Occipital lobe (tissue), 2 donors: ENCODE results near the gene SKOR1. TPM values are rescaled to one million over a fixed set of nuclear protein-coding genes. Genes with fewer than 3 reads are reported as not detected.

Experiments
- DNase-seq: peaks from one replicate; lab custom pipeline; 2025; lab: John Stamatoyannopoulos, UW
- total RNA-seq: library from RNA; depleted of rRNA; stranded (reverse); fragments of >200 nt; gene quantifications from one replicate; pipeline ENCODE4 v1.2.3, GENCODE V29; 2014

SKOR1 gene
- total RNA-seq, 1 donor from 2014 or later = 0.16 TPM

DNA sequence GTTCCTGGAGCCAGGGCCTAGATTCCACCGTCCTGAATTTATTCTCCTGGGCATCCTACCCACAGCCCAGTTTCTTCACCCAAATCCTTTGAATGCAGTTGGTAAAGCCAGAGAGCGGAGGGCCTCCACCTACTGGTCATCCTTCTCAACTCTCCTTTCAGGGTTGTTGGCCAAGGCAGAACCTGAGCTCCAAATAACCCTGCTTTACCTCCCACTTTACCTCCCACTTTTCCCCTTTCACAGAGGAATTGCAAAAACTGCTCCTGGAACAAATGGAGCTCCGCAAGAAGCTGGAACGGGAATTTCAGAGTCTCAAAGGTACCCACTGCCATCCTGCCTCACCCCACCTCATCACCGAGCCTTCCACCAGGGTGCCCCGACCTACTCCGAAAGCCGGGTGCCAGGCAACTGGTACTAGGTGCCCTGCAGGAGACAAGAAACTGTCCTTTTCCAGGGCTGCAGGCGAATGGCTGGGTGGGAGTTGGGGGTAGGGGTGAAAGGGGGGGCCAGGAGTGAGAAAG is 6.8 kb downstream of the SKOR1 start:
- no peak for DNase-seq

DNA sequence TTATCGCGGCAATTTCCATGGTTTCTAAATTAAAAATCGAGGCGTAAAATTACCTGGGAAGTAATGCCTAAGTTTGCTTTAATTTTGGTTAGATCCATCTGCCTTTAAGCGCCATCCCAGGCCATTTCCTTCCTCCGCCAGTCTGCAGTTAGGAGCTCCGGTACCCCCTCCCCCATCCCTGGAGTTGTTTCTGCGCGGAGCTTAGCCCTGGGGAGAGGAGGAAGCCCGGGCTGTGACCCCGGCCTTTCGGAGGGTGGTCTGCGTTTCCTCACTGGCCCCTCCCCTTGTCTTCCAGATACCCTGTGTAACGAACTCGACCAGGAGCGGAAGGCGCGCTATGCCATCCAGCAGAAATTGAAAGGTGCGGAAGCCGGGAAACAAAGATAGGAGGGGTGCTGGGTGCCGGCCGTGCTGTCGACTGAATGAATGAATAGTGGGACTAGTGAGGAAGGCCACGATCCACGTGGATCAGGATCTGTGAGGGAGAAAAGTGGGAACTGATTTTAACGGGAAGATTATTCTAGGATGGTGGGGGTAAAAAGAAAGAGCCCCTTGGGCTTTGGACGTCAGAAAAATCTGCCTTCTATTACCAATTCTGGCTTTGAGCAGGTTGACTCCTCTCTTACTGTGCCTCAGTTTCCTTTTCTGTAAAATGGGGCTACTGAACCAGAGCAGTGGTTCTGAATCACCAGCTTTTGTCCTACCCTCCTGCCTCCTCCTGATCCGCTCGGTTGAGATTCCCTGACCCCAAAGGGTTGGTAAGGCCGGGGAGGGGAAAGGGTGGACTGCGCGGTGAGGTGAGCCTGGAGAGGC is 7.8 kb downstream of the SKOR1 start:
- DNase-seq = no peak

DNA sequence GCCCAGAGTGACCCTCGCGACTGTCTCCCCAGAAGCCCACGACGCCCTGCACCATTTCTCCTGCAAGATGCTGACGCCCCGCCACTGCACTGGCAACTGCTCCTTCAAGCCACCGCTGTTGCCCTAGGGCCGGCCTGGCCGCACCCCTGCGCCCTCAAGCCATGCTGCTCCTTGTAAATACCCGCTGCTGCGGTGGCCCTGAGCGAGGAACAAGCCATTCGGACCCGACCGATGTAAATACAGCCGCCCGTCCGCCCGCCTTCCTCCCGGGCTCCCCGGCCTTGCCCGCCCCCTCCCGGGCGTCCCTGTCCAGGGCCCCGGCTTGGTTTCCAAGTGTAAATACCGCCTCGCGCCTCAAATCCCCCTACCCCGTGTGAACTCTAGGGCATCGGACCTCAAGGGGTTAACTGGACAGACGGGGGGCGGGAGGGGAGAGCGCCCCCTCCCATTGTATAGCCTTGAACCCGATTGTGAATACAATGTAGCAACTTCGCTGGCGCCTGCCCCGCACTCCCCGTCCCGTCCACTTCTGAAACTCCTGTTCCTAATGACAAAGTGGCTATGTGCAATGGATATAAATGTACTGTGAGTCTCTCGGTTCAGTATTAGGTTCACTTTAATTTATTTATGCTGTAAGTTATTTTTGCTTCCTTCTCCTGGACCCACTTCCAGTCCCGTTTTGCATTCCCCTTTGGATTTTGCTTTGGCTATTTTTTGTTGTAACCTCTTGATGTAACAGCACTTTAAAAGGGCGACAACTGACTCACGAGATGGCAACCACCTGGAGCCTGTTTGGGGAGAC is 8.6 kb downstream of the SKOR1 start:
- no peak for DNase-seq

DNA sequence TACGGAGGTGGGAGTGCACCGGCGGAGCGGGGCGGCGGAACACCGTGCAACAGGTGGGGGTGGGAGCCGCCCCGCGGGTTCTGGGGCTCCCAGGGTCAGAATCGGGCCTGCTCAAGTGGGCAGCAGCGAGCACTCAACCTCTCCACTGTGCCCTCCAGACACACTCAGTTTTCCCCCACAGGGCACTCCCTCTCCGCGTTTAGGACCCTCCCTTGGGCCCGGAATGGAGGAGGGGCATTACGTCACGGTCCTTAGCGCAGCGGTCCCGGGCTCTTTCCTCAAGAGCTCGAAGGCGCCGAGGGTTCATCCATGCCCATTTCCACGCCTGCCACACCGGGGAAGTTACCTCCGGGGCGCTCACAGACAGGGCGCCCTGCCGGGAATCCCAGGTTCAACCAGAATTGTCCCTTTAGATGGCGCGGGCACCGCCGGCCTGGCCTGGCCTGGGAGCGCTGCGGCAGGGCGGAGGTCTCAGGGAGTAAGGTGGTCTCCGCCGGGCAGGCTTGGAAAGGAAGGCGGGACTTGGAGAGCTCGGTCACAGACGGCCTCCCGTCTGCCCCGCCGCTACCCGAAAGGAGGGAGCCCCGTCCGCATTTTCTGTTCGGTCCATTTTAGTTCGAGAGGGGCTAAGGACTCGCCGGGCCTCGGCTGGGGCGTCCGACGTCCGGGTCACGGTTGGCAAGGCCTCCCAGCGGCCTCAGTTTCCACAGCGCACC is 9.4 kb downstream of the SKOR1 start:
- DNase-seq = no peak

DNA sequence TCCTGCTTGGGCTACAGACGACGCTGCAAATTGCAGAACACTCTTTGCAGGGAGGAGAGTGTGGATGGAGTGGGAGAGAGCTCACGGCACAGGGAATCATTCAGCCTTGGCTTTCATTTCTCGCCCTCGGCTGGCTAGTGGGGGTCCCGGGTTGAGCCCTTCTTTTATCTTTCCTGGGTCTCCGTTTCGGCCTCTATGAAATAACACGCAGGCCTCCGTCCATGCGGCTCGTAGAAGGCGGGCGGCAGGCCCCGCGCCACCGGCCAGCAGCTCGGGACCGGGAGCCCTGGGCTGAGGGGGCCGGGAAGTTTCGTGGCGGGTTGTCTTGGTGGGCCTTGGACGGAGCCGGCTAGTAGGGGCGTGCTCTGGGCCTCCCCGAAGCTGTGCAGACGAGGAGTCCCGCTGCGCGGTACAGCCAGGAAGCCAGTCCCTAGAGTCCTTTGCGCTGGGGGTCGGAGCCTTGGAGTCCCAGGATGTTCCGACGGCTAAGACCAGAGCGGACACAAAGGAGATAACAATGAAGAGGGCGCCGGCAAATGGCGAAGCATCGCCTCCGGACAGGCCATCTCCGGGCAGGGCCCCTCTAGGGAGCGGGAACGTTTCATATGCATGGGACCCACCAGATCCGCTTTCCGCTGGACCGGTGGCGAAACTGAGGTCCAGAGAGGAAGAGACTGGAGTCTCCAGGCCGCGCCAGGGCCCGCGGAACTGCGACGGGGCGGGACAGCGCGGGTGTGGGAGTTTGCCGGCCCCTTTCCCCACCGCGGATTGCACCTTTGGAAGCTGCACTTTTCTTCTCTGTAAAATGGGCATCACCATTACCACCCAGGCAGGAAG is 10.2 kb downstream of the SKOR1 start:
- no peak for DNase-seq

DNA sequence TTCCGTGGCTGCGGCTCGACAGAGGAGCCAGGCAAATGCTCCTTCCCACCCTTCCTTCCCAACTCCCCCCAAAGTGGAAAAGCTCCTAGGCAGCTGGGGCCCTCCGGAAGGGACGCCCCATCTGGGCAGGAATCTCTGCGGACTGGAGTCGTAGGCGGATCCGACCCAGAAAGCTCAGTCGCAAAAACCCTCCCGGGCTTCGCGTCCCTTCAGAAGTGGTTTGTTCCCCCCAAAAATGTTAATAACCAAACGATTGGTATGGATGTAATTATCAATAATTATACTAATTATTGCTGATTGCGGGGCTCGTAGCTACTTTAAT is 10.8 kb downstream of the SKOR1 start:
- no peak for DNase-seq

DNA sequence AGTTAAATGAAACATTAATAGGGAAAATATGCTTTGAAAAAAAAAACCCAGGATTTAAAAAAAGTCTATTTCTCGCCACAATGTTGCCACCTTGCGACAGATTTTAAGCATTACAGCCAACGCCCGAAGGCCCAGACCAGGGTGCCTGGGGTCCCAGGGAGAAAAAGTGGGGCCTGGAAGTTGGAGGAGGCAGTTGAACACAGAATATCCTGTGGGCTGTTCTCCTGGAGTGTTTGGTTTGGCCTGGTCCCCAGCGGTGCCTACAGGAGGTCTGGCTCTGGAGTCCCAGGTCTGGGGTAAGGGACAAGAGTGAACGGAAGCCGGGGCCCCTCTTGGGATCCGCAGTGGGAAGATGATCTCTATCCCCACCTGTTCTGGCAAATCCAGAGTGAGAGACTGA is 11.2 kb downstream of the SKOR1 start:
- no peak for DNase-seq

DNA sequence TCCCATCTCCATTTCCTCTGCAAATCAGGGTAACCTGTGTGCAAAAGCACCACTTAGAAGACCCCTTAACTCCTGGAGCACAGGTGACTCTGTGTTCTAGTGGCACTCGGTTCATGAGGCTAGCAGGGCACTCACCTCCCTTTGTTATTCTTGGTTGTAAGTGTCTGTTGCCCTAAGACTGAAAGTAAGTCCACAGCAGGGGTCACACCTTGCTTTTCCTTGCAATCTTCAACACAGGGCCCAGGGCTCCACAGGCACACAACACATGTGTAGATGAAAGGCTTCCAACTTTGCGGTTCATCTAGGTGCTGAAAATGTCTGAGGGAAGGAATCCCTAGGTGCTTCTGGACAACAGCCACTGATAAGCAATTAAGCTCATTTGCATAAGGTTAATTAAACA is 11.6 kb downstream of the SKOR1 start:
- no peak for DNase-seq

DNA sequence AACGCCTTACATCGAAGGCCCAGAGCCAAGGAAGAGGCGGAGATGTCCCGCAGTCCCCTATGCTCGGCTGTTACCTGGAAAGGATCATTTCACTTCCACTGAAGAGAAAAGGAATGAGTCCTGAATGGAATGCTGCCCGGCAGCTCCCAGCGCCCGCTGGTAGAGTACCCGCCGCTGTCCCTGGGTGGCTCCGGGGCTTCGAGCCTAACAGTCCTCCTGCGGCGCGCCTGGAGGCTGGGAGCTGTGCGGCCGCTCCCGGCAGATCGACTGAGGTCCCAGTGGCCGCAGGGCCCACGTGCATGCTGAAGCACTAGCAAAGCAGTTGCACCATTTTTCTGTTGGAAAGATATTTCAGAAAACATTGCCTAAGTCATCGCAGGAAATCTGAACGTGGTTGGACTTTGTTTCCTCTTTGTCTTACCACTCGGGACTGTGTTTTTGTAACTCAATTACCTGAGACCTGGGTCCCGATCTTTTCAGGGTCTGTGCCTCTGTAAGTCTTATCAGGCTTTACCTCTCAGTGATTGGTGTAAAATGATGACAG is 13.6 kb downstream of the SKOR1 start:
- peak; percentile 36 for DNase-seq

DNA sequence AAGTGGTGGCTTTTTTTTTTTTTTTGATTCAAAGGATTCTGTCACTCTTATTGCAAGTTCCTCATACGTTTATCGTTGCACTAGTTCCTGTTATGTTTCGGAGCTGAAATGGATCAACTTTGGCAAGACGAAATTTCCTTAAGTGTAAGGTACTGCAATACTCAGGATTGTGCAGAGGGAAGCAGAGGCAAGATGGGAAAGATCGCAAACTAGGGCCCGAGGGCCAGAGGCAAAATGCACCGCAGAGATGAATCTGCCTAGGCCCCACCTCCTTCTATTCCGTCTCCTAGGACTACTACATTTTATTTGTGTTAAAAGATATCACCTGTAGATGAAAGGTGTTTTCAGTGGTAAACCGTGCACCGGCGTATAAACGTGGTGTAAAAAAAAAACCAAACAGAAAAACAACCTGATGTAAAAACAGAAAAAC is 14.2 kb downstream of the SKOR1 start:
- DNase-seq = no peak

DNA sequence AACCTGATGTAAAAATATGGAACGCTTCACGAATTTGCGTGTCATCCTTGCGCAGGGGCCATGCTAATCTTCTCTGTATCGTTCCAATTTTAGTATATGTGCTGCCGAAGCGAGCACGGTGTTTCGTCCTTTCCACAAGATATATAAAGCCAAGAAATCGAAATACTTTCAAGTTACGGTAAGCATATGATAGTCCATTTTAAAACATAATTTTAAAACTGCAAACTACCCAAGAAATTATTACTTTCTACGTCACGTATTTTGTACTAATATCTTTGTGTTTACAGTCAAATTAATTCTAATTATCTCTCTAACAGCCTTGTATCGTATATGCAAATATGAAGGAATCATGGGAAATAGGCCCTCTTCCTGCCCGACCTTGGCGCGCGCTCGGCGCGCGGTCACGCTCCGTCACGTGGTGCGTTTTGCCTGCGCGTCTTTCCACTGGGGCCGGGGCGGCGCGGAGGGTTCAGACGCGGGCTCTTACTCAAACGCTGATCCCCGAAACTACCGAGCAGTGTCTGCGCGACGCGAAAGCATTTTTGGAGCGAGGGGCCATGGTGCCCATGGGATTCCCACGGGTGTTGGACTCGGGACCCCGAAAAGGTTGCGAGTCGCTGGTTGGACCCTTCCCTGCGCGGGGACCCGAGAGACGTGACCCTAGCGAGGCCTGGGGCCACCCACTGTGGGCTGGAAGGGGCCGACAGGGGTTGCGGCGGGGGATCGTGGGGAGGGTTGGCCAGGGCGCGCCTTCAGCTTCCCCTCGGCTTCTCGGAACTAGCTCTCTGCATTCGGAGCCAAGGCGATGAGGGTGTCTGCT is 14.8 kb downstream of the SKOR1 start, which contains the start of gene RNU6-1:
Gene RNU6-1, minus strand, starts transcription at position 117 of the 820 bp plus-strand sequence.
- DNase-seq = peak; percentile 90

DNA sequence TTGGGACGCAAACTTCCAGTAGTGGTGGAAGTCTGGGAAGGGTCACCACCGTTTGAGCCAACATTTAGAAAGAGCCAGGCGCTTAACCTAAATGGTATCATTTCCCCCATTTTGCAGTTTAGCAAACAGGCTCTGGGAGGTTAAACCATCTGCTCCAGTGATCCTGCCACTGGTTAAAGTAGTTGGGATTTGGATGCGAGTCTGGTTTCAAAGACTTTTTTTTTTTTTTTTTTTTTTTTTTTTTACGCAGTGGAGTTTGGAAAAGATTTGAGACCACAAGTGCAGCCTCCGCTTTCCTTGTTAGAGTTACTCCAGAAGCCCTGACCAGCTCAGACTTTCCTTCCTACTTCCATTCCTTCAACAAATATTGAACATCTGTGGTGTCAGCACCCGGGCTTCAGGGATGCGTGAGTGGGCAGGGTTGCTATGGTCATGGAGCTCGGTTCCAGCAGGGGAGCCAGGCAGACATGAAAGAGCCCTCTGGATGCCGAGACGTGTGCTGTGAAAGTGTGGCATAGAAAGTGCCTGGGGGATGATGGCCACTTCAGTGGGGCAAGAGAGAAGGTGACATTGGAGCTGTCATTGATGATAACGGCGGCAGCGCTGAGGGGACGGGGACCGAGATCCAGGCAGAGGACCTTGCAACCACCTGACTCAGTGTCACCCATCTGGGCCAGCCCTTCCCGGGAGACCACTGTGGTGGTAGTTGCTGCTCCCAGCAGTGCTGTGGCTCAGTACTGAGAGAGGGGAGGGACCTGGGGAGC is 15.6 kb downstream of the SKOR1 start:
- DNase-seq = peak; percentile 21

DNA sequence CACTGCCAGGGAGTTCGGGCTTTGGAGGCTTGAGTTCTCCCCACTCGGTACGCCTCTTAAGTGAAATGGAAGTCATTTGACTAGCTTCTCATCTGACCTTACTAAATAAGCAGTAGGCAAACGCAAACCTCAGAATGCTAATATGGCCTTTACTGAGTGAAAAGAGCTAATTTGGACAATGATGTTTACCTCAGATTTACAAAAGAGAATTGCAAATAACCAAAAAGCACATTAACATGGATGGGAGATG is 16.1 kb downstream of the SKOR1 start:
- no peak for DNase-seq

DNA sequence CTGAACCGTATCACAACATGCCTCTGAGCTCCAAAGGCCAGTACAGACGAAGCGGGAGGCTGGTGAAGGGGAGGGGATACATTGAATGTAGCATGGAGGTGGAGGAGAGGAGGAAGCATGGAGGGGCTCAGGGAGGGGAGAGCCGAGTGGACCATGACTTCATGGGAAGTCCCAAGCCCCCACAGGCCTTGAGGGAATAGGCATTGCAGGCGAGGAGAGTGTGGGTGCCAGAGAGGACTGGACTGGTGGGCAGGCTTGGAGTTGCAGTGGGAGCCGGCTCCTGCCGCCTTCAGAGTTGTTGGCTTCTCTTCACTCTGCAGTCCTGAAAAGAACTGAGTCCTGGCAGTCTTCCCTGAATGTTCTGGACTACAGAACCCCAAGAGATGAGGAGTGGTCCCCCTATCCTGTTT is 17.8 kb downstream of the SKOR1 start:
- DNase-seq = no peak

DNA sequence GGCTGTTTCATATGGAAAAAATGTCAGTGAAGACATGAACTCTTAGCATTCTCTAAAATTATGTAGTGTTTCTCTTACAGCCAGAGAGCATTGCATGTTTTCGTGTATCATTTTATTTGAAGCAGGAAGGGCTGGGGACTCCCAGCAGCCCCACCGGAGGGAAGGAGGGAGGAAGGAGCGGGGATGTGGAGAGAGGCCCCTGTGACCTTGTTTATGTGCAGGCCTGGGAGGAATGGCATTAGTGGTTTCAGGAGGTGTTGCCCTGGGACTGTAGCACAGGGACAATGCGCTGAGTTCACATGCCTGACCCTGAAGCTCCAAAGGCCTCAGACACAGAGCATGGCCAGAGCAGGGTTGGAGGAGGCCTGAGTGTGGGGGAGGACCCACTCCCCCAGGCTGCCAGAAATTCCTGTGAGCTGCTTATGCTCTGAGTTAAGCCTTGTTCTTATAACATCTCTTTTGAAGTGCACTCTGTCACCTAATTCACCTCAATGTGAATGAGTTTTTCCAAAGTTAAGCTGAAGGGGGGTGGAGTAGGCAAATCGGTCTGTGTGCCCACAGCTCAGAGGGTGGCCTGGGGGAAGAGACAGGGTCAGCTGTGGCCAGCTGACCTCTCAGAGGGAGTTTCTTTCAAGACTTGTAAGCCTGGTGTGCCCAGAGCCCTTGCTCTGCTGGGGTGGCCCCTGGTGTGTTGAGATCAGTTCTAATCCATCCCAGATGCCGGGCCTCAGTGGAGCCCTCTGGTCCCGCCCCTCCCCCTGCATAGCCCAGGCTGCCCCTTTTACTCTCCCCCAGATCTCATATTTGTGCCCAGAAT is 18.5 kb downstream of the SKOR1 start:
- no peak for DNase-seq

DNA sequence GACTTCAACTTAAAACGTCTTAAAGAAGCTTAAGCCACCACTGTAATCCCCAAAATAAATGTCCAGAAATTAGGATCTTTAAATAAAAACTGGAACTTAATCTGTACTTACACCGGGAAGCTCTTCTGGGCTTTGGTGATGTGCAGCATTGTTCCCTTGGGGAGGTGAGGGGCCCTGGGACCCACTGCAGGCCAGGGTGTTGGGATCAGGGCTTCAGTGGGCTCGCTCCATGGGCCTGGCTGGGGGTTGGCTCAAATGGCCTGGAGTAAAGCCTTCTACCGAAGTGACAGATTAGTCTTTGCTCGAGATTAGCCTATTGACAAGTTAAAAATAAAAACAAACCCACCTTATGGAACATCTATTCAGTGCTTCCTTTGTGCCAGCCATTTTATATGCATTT is 20.7 kb downstream of the SKOR1 start:
- DNase-seq = no peak

DNA sequence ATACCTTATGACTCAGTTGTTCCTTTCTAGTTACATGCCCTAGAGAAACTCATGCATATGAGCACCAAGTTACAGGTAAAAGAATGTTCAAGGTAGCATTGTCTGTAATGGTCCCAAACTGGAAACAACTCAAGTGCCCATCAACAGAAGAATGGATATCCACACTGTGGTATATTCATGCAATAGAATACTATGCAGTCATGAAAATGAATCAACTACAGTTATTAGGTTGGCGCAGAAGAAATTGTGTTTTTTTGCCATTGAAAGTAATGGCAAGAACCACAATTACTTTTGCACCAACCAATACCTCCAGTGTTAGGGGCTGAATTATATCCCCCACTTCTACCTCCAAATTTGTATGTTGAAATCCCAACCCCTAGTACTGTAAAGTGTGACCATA is 24.2 kb downstream of the SKOR1 start:
- no peak for DNase-seq

DNA sequence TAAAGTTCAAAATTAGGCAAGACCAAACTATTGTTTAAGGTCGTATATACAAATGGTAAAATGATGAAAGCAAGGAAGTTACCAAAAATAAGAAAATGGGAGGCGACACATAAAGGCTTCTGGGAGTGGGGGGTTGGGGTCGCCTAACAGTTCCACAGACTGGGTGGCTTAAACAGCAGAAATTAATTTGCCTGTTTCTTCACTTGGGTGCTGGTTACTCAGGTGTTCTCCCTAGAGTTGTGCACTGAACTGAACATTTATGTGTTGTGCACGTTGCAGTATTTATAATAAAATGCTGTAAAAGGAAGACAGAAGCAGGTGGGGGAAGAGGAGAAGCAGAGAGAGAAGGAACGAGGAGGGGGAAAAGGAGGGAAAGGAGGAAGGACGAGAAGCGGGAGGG is 25.0 kb downstream of the SKOR1 start:
- DNase-seq = no peak
